ENCODE data around the gene ZDHHC14. TPM values are rescaled to one million over a fixed set of nuclear protein-coding genes. Genes with fewer than 3 reads are reported as not detected.

The ZDHHC14 gene
- total RNA-seq, 2 donors from 2014 or later = 3.6 to 5.2 TPM

DNA sequence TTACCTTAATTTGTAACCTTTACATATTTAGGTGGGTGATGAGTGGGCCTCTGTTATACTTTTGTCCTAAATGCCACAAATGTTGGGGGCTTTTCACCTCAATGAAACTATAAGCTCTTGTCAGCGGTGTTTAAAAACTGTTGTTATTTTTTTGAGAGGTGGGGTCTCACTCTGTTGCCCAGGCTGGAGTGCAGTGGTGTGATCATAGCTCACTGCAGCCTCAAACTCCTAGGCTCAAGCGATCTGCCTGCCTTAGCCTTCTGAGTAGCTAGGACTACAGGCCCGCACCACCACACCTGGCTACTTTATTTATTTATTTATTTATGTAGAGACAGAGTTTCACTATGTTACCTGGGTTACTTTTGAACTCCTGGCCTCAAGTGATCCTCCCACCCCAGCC lies 66.7 kb downstream of the ZDHHC14 start:
- H3K27me3 Mint-ChIP-seq = no peaks in the 10 kb centered on the region
- H3K4me3 Mint-ChIP-seq = no peak overlapping the region
- no peaks in the 10 kb centered on the region for H3K9me3 ChIP-seq (ENCODE audit: control insufficient read depth, low read length, poor library complexity, severe bottlenecking)
- H3K36me3 Mint-ChIP-seq (ENCODE audit: low read depth) = no peaks in the 10 kb centered on the region
- peaks cover 2% of the 10 kb centered on the region for H3K4me1 Mint-ChIP-seq
- DNase-seq (no peak), ATAC-seq (no peak)
- no peak overlapping the region for H3K27ac Mint-ChIP-seq

DNA sequence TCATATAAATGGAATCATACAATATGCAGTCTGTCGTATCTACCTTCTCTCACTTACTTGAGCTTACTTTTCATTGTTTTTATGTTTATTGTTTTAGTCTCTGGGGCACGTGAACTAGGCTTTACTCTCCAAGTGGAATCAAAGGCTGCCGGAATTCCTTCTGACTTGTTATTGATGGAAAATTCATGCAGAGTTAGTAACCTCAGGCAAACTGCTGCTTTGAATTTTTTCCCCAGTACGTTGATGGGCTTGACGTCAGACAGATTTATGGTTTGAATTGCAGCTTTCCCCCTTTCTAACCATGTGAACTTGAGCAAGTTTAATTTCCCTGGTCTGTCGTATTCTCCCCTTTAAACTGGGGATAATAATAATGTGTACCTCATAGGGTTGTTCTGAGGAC lies 68.6 kb downstream of the ZDHHC14 start:
- Mint-ChIP-seq H3K36me3 (ENCODE audit: low read depth) (no peaks in the 10 kb centered on the region), H3K27ac (peak overlapping the region; percentile 39), H3K4me1 (peaks cover 2% of the 10 kb centered on the region), H3K4me3 (no peak overlapping the region), H3K27me3 (no peaks in the 10 kb centered on the region)
- DNase-seq (no peak), ATAC-seq (no peak)
- H3K9me3 ChIP-seq (ENCODE audit: control insufficient read depth, low read length, poor library complexity, severe bottlenecking) = no peaks in the 10 kb centered on the region

DNA sequence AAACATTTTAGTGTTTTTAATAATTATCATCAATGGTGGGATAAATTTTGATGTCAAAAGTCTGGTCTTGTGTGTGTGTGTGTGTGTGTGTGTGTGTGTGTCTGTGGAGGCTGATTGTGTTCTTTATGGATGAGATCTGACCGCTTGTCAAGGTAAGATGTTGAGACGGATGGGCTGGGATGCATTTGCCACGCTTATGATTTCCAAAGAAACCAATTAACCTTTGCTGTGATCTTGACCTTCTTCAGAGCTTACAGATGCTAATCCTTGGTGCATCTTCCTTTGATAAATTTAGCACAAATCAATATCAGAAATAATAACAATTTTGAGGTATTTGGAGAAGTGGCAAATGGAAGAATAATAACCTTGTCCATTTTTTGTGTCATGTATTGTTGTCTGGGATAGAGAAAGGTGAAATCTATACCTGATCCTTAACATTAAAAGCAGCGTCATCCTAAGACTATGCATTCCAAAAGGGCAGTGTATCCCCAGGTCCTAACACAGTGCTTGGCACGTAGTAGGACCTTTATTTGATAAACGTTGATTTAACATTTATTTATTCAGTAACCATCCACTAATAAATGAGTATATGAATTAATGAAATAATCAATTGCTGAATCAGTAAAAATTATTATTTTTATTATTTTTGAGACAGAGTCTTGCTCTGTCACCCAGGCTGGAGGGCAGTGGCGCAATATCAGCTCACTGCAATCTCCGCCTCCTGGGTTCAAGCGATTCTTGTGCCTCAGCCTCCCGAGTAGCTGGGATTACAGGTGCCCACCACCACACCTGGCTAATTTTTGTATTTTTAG lies 70.1 kb downstream of the ZDHHC14 start:
- H3K4me3 Mint-ChIP-seq = no peak overlapping the region
- DNase-seq (no peak), ATAC-seq (no peak)
- peaks cover 8% of the 10 kb centered on the region for H3K4me1 Mint-ChIP-seq
- no peak overlapping the region for H3K27ac Mint-ChIP-seq
- no peaks in the 10 kb centered on the region for H3K9me3 ChIP-seq (ENCODE audit: control insufficient read depth, low read length, poor library complexity, severe bottlenecking)
- no peaks in the 10 kb centered on the region for H3K27me3 Mint-ChIP-seq
- no peaks in the 10 kb centered on the region for H3K36me3 Mint-ChIP-seq (ENCODE audit: low read depth)

DNA sequence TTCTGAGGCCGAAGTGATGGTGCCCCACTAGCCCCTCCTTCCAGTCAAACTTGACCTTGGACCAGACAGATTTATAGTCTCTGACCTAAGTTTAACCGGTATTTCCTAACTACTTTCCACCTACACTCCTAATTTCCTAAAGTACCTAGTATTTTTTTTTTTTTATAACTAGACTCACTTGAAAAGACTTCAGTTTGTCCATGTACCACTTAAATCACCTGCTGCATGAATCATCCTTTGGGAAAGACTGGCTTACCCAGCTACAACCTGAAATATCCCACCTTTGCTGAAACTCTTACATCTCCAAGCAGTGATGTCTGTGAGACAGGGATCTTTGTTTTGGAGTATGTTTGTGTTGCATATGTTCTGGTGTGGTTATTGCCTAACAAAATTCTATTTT lies 71.1 kb downstream of the ZDHHC14 start:
- Mint-ChIP-seq H3K27me3 (no peaks in the 10 kb centered on the region), H3K4me3 (no peak overlapping the region), H3K27ac (no peak overlapping the region), H3K4me1 (peaks cover 12% of the 10 kb centered on the region), H3K36me3 (ENCODE audit: low read depth) (no peaks in the 10 kb centered on the region)
- H3K9me3 ChIP-seq (ENCODE audit: control insufficient read depth, low read length, poor library complexity, severe bottlenecking) = no peaks in the 10 kb centered on the region
- DNase-seq (no peak), ATAC-seq (no peak)

DNA sequence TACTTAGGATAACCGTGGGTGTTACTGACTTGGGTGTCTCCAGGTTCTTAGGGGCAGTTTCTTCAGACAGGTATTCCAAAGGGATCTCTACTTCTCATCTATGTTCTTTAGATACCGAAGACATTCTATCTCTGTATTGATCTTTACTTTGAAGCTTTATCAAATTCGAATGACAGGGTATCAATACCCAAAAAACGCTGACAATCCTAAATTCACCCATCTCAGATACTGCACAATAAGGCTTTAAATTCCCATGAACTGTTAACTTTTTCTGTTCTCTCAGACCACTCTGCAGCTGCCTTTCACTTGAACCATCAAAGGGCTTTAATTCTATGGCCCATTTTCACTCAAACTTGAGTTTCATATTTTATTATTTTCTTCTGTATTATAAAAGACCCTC lies 72.1 kb downstream of the ZDHHC14 start:
- H3K9me3 ChIP-seq (ENCODE audit: control insufficient read depth, low read length, poor library complexity, severe bottlenecking) = no peaks in the 10 kb centered on the region
- no peak for ATAC-seq
- H3K27me3 Mint-ChIP-seq = no peaks in the 10 kb centered on the region
- peaks cover 14% of the 10 kb centered on the region for H3K4me1 Mint-ChIP-seq
- no peak for DNase-seq
- H3K36me3 Mint-ChIP-seq (ENCODE audit: low read depth) = no peaks in the 10 kb centered on the region
- no peak overlapping the region for H3K4me3 Mint-ChIP-seq
- no peak overlapping the region for H3K27ac Mint-ChIP-seq

DNA sequence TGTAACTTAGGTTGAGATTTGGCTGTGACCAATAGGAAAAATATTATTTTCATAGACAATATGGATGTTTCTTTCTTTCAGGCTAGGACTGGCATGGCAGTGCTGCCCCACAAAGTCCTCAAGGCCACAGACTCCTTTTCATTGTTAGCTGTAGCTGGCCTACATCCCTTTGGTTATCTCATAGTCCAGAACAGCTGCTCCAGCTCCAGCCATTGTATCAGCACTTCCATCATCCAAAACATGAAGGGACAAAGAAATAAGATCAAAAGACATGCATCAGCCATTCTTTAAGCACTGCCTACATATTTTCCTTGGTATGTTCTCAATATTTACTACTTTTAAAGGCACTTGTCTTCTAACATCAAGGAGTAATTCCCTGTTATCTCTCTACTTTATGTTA lies 73.0 kb downstream of the ZDHHC14 start:
- Mint-ChIP-seq H3K27ac (no peak overlapping the region), H3K4me3 (no peak overlapping the region), H3K4me1 (peaks cover 14% of the 10 kb centered on the region), H3K36me3 (ENCODE audit: low read depth) (no peaks in the 10 kb centered on the region), H3K27me3 (no peaks in the 10 kb centered on the region)
- ATAC-seq (no peak), DNase-seq (no peak)
- no peaks in the 10 kb centered on the region for H3K9me3 ChIP-seq (ENCODE audit: control insufficient read depth, low read length, poor library complexity, severe bottlenecking)

DNA sequence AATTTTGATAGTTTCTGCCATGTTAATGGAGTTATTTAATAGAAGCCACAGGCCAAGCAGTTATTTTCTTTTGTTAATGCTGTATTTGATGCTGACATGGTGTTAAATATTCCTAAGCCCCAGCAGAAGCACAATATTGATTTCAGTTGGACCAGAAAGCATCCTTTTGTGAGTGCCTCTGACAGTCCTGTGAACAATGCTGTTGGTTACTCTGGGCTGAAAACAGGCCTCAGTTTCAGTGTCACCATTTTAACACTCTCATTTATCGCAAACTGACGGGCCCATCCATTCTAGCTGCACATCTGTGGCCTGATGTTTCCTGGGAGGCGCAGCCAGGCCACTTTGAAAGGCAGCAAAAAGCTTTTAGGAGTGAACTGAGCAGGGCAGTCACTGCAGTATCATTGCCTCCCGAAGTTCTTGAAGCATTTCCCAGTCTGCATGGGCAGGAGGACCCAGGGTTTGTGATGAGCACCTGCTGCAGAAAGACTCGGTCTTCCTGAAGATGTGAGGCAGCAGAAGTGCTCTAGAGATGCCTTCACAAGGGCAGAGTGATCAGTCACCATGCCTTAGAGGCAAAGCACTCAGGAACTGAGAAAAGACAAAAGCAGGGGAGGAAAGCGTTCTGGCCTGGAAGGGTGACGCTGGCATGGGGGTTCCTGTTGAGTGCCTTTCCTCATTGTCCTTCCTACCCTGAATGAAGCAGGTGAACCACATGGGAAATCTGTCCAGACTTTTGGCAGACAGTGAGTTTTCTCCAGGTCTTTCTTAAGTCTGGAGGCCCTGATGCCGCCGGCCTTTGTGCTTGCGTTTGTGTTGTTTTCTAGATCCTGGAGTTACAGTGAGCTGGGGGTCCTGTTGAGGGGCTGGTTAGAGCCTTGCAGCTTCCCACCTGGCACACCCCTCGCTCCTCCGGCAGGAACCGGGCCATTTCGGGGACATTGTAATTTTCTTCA lies 74.0 kb downstream of the ZDHHC14 start:
- H3K4me3 Mint-ChIP-seq = no peak overlapping the region
- no peaks in the 10 kb centered on the region for H3K27me3 Mint-ChIP-seq
- ATAC-seq (no peak), DNase-seq (no peak)
- H3K27ac Mint-ChIP-seq = no peak overlapping the region
- peaks cover 2% of the 10 kb centered on the region for H3K36me3 Mint-ChIP-seq (ENCODE audit: low read depth)
- no peaks in the 10 kb centered on the region for H3K9me3 ChIP-seq (ENCODE audit: control insufficient read depth, low read length, poor library complexity, severe bottlenecking)
- H3K4me1 Mint-ChIP-seq = peaks cover 13% of the 10 kb centered on the region

DNA sequence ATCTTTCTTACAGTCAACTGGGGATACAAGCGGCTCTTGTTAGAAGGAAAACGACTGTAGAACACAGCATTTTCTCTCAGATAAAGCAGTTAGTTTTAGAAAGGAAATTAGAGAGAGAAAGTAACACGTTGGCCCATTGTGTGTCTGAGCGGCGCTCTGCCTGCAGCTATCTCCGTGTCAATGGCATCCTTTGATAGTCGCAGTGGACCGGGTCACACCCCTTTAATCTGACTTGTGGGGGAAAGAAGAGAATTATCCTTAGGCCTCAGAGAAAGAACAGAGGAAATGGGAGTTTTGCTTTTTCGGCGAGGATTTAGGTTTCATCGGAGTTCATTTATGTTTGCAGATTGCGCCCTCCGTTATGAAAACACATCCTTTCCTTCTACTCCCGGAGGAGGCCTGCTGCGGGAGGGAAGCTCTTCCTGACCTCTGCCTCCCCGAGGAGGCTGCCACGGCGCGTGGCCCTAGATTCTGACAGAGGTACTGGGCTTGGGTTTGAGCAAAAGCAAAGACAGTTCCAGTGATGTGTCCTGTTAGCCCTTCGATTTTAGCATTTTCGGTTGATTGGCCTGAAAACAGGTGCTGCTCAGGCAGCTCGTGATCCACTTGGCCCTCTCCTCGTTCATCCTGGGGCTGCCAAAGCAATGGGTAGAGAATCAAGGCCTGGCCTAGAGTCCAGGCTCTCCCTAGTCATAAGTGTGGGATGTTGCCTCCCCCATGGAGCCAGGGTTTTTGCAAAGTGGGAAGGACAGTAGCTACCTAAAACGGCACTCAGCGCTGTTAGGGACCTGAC lies 74.9 kb downstream of the ZDHHC14 start:
- Mint-ChIP-seq H3K27me3 (no peaks in the 10 kb centered on the region), H3K4me1 (peaks cover 18% of the 10 kb centered on the region), H3K27ac (peak overlapping the region; percentile 21), H3K4me3 (peak overlapping the region; percentile 36), H3K36me3 (ENCODE audit: low read depth) (peaks cover 2% of the 10 kb centered on the region)
- H3K9me3 ChIP-seq (ENCODE audit: control insufficient read depth, low read length, poor library complexity, severe bottlenecking) = no peaks in the 10 kb centered on the region
- DNase-seq = no peak
- ATAC-seq = no peak

DNA sequence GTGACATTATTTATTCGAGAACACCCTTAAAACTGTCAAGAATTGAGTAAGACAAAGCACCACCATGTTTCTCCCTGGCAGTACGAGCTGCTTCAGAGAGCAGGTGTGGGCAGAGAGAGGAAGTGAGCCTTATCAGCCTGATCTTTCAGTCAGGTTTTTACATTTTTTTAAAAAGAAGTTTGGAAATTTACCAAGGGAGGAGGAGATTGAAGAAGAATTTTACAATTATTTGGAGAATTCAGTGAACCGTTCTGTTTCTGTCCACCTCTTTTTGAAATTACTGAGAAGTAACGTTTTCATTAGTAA lies 75.5 kb downstream of the ZDHHC14 start:
- Mint-ChIP-seq H3K27ac (peak overlapping the region; percentile 21), H3K36me3 (ENCODE audit: low read depth) (peaks cover 2% of the 10 kb centered on the region), H3K4me1 (peaks cover 21% of the 10 kb centered on the region), H3K27me3 (no peaks in the 10 kb centered on the region), H3K4me3 (peak overlapping the region; percentile 36)
- DNase-seq (no peak), ATAC-seq (peak; percentile 51)
- H3K9me3 ChIP-seq (ENCODE audit: control insufficient read depth, low read length, poor library complexity, severe bottlenecking) = no peaks in the 10 kb centered on the region

DNA sequence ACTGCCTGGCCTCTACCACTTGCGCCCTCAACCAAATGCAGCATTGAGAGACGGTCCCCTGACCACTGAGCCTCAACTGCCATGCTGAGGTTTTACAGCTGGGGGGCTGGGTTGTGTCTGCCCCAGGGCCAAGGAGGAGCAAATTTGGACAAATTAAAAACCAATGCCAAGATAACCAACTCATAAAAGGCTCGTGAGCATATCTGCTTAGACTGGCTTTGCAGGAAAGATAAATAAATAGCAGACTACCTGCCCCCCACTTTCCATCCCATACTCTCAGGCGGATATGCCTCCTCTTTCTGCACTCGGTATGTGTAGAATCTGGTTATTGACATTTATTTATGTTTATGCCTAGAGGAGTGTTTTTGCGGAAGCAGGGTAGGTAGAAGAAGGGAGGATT lies 76.8 kb downstream of the ZDHHC14 start:
- H3K36me3 Mint-ChIP-seq (ENCODE audit: low read depth) = peaks cover 2% of the 10 kb centered on the region
- no peaks in the 10 kb centered on the region for H3K9me3 ChIP-seq (ENCODE audit: control insufficient read depth, low read length, poor library complexity, severe bottlenecking)
- H3K27me3 Mint-ChIP-seq = no peaks in the 10 kb centered on the region
- ATAC-seq = no peak
- no peak overlapping the region for H3K4me3 Mint-ChIP-seq
- DNase-seq = no peak
- H3K27ac Mint-ChIP-seq = no peak overlapping the region
- H3K4me1 Mint-ChIP-seq = peaks cover 21% of the 10 kb centered on the region

DNA sequence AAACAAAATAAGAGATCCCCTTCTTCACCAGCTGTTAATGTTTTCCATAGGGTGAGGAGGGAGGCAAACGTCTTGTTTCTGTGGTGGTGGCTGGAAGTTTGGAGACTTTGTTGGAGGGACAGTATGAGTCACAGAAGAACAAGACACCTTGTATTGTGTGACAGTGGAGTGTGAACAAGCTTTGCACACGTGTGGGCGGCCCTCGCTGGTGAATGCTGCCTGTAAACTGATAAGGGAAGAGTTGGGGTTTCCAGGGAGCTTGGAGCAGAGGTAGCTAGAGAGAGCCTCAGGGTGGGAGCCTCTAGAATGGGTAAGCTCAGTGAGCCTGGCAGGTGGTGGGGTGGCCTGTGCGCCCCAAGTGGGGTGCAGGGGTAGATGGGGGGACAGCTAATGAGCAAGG lies 78.3 kb downstream of the ZDHHC14 start:
- Mint-ChIP-seq H3K36me3 (ENCODE audit: low read depth) (peaks cover 2% of the 10 kb centered on the region), H3K4me3 (no peak overlapping the region), H3K4me1 (peaks cover 21% of the 10 kb centered on the region), H3K27ac (no peak overlapping the region), H3K27me3 (no peaks in the 10 kb centered on the region)
- DNase-seq (no peak), ATAC-seq (no peak)
- H3K9me3 ChIP-seq (ENCODE audit: control insufficient read depth, low read length, poor library complexity, severe bottlenecking) = no peaks in the 10 kb centered on the region

DNA sequence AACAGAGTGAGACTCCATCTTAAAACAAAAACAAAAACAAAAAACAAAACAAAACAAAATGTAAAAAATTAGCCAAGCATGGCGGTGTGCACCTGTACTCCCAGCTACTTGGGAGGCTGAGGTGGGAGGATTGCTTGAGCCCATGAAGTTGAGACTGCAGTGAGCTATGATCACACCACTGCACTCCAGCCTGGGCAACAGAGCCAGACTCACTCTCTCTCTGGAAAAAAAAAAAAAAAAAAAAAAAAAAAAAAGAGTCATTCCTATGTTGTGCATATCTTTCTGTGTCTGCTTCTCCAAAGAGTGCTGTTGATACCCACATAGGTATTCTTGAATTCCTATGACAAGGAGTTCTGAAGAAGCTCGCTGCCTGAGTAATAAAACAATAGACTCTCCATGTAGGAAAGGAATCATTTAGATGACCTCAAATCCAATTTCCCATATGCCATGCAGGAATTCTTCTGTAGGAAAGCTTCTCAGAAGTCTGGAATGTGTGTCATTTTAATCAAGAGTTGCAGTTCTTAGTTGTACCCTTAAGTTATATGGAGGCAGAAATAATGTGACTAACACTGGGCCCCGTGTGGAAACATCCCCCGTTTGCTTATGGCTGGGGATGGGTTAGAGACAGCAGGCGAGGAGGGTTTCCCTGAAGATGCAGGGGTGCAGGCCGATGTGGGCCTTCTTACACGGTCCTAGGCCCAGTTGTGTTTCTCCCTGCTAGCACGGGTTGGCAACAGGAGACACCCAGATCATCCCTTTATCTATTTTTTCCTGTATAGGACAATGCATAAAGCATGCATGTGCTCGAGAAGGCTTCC lies 79.4 kb downstream of the ZDHHC14 start:
- ATAC-seq = no peak
- H3K4me1 Mint-ChIP-seq = peaks cover 20% of the 10 kb centered on the region
- H3K27me3 Mint-ChIP-seq = no peaks in the 10 kb centered on the region
- no peak overlapping the region for H3K4me3 Mint-ChIP-seq
- H3K27ac Mint-ChIP-seq = peak overlapping the region; percentile 62
- H3K36me3 Mint-ChIP-seq (ENCODE audit: low read depth) = peaks cover 2% of the 10 kb centered on the region
- DNase-seq = no peak
- H3K9me3 ChIP-seq (ENCODE audit: control insufficient read depth, low read length, poor library complexity, severe bottlenecking) = no peaks in the 10 kb centered on the region

Data from T-helper 17 cell (primary cell).